ENCODE measurements around the gene ELK4.

ELK4 gene

DNA sequence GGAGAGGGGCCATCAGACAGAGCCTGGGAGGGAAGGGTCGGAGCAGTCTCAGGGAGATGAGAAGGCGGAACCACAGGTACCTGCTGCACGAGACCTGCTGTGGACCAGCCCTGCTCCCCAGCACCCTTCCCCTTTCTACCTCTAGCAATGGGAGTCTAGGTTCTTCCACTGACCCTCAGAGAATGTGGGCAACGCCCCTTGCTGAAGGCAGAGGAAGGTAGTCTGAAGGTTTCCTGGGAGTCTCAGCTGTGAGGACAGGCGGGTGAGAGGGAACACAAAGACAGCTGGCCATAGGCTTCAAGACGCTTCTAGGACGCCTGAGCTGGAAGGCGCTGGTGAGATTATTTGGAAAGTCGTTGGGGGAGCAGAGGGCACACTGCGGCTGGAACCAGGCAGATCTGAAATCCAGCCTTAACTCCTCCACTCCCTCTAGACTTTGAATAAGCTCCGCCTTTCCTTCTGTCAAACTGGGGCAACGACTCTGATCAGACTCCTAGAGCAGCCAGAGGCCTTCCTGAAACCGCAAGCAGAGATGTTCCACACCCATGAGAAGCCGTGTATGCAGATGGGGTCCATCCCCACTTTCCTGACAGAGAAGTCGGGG, 30.4 kb upstream of the ELK4 start:
- Histone ChIP-seq H3K4me3 (ENCODE audit: low read length) (no peak overlapping the region), H3K9me3 (ENCODE audit: control insufficient read depth, low read depth, low read length) (no peaks in the 10 kb centered on the region), H3K36me3 (ENCODE audit: control insufficient read depth, low read depth, low read length) (peaks cover 8% of the 10 kb centered on the region), H3K4me1 (ENCODE audit: control insufficient read depth, low read depth, low read length) (peaks cover 18% of the 10 kb centered on the region), H3K27me3 (ENCODE audit: control insufficient read depth, insufficient read depth, low read length) (no peaks in the 10 kb centered on the region), H3K9ac (ENCODE audit: low read length) (no peak overlapping the region), H3K27ac (ENCODE audit: low read length) (no peak overlapping the region)

DNA sequence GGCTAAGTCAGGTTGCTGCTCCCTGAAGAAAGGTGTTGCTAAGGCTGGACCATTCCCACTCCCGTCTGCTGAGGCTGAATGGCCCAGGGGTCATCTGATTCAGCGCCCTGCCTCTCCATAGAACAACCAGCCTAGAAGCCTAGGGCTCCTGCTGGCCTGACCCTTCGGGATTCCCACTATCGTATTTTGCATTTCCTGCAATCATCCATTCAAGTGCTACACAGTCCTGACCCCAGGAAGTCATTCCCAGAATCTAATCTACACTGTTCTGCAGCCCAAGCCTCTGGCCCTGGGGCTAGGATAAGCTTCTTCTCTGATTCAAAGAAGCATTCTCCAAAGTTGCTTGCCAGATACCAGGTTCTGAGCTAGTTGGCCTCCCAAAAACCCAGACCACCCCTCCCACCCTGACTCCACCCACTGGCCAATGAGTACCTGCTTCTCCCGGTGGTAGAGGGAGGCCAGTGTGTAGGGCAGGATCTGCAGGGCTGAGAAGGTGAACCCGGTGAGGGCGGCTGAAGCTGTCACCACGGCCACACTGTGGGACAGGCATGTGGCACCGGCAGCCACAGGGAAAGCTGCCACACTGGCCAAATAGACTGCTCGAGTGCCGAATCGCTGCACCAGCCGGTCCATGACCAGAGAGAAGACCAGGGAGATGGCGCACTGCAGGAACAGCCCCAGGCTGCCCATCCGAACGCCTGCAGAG, 29.8 kb upstream of the ELK4 start:
- Histone ChIP-seq H3K27me3 (ENCODE audit: control insufficient read depth, insufficient read depth, low read length) (no peaks in the 10 kb centered on the region), H3K4me1 (ENCODE audit: control insufficient read depth, low read depth, low read length) (peaks cover 18% of the 10 kb centered on the region), H3K9me3 (ENCODE audit: control insufficient read depth, low read depth, low read length) (no peaks in the 10 kb centered on the region), H3K9ac (ENCODE audit: low read length) (no peak overlapping the region), H3K36me3 (ENCODE audit: control insufficient read depth, low read depth, low read length) (peaks cover 8% of the 10 kb centered on the region), H3K4me3 (ENCODE audit: low read length) (no peak overlapping the region), H3K27ac (ENCODE audit: low read length) (no peak overlapping the region)

- H3K27ac ChIP-seq (ENCODE audit: low read length), result no peak overlapping the region
- H3K4me1 ChIP-seq (ENCODE audit: control insufficient read depth, low read depth, low read length), result peaks cover 11% of the 10 kb centered on the region
- H3K36me3 ChIP-seq (ENCODE audit: control insufficient read depth, low read depth, low read length), result peaks cover 8% of the 10 kb centered on the region
- no peak overlapping the region for H3K9ac ChIP-seq (ENCODE audit: low read length)
- H3K9me3 ChIP-seq (ENCODE audit: control insufficient read depth, low read depth, low read length), result no peaks in the 10 kb centered on the region
- H3K4me3 ChIP-seq (ENCODE audit: low read length), result no peak overlapping the region
- H3K27me3 ChIP-seq (ENCODE audit: control insufficient read depth, insufficient read depth, low read length), result no peaks in the 10 kb centered on the region
These were observed 28.6 kb upstream of the ELK4 start for GRCh38 chr1:205660361-205660760.

DNA sequence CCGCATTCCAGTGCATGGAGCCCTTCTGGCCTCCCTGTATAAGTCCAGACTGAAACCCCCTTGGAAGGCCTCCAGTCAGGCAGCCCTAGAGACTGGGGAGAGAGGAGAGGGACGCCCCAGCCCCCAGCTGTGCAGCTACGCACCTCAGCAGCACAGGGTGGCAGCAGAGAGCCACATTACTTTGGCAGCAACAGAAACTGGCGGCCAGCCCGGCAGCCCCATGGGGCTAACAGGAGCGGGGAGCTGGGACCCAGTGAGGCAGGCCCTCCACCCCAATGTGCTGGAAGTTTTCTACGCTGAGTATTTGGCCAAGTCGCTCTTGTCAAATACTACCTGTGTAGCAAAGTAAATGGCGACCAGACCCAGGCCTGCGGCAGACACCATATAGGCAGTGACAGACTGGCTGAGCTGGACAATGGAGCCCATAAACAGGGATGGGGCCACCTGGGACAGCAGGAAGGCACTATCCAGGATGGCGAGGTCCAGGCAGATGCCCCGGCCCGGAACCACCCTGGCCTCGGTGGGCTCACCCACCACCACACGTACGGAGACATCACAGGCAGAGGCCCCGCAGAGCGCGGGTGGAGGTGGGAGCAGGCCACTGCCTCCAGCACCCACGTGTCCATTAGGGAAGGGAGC, 27.3 kb upstream of the ELK4 start:
- Histone ChIP-seq H3K9me3 (ENCODE audit: control insufficient read depth, low read depth, low read length) (no peaks in the 10 kb centered on the region), H3K27me3 (ENCODE audit: control insufficient read depth, insufficient read depth, low read length) (no peaks in the 10 kb centered on the region), H3K4me1 (ENCODE audit: control insufficient read depth, low read depth, low read length) (peaks cover 8% of the 10 kb centered on the region), H3K27ac (ENCODE audit: low read length) (no peak overlapping the region), H3K4me3 (ENCODE audit: low read length) (no peak overlapping the region), H3K9ac (ENCODE audit: low read length) (no peak overlapping the region), H3K36me3 (ENCODE audit: control insufficient read depth, low read depth, low read length) (peaks cover 6% of the 10 kb centered on the region)

DNA sequence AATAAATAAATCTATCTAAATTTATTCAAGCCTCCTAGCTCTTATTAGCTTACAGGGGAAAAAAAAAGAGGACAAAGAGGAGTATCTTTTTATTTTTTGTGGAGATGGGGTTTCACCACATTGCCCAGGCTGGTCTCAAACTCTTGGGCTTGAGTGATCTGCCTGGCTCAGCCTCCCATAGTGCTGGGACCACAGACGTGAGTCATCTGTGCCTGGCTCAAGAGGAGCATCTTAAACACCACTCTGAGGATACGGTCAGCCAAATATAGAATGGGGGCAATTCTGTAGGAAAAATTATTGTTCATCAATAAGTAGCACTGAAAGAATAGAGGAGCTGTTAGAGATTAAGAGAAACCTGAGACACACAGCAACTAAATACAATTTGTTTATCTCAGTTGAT, 24.4 kb upstream of the ELK4 start:
- no peaks in the 10 kb centered on the region for H3K36me3 ChIP-seq (ENCODE audit: control insufficient read depth, low read depth, low read length)
- peaks cover under 1% of the 10 kb centered on the region for H3K4me1 ChIP-seq (ENCODE audit: control insufficient read depth, low read depth, low read length)
- H3K27ac ChIP-seq (ENCODE audit: low read length), result no peak overlapping the region
- no peak overlapping the region for H3K4me3 ChIP-seq (ENCODE audit: low read length)
- no peaks in the 10 kb centered on the region for H3K9me3 ChIP-seq (ENCODE audit: control insufficient read depth, low read depth, low read length)
- no peak overlapping the region for H3K9ac ChIP-seq (ENCODE audit: low read length)
- H3K27me3 ChIP-seq (ENCODE audit: control insufficient read depth, insufficient read depth, low read length), result no peaks in the 10 kb centered on the region

- no peaks in the 10 kb centered on the region for H3K4me1 ChIP-seq (ENCODE audit: control insufficient read depth, low read depth, low read length)
- H3K9ac ChIP-seq (ENCODE audit: low read length), result no peak overlapping the region
- no peak overlapping the region for H3K4me3 ChIP-seq (ENCODE audit: low read length)
- no peaks in the 10 kb centered on the region for H3K36me3 ChIP-seq (ENCODE audit: control insufficient read depth, low read depth, low read length)
- H3K27me3 ChIP-seq (ENCODE audit: control insufficient read depth, insufficient read depth, low read length), result no peaks in the 10 kb centered on the region
- no peaks in the 10 kb centered on the region for H3K9me3 ChIP-seq (ENCODE audit: control insufficient read depth, low read depth, low read length)
- no peak overlapping the region for H3K27ac ChIP-seq (ENCODE audit: low read length)
These were observed 21.2 kb upstream of the ELK4 start for GRCh38 chr1:205652984-205653383.

GRCh38 chr1:205650241-205650640, 18.4 kb upstream of the ELK4 start:
- Histone ChIP-seq H3K9ac (ENCODE audit: low read length) (no peak overlapping the region), H3K4me3 (ENCODE audit: low read length) (no peak overlapping the region), H3K36me3 (ENCODE audit: control insufficient read depth, low read depth, low read length) (no peaks in the 10 kb centered on the region), H3K4me1 (ENCODE audit: control insufficient read depth, low read depth, low read length) (no peaks in the 10 kb centered on the region), H3K27me3 (ENCODE audit: control insufficient read depth, insufficient read depth, low read length) (no peaks in the 10 kb centered on the region), H3K27ac (ENCODE audit: low read length) (no peak overlapping the region), H3K9me3 (ENCODE audit: control insufficient read depth, low read depth, low read length) (no peaks in the 10 kb centered on the region)

DNA sequence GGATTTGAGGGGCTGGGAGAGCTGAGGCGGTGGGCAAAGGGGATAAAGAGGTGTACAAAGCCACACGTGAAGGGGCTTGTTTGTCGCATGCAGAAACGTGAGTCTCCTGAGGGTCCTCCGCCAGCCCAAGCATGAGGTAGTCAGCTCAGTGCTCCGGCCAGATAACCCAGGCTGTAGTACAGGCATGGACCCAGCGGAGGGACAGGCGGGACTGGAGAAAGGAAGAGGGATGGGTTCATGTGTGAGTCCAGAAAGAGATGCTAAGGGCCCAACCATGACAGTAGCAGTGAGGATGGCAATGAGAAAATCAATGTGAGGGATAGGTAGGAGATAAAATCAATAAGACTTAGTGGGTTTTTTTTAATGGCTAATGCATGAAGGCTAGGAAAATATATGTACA, 13.7 kb upstream of the ELK4 start:
- Histone ChIP-seq H3K4me3 (ENCODE audit: low read length) (no peak overlapping the region), H3K36me3 (ENCODE audit: control insufficient read depth, low read depth, low read length) (no peaks in the 10 kb centered on the region), H3K27ac (ENCODE audit: low read length) (no peak overlapping the region), H3K4me1 (ENCODE audit: control insufficient read depth, low read depth, low read length) (no peaks in the 10 kb centered on the region), H3K9me3 (ENCODE audit: control insufficient read depth, low read depth, low read length) (no peaks in the 10 kb centered on the region), H3K27me3 (ENCODE audit: control insufficient read depth, insufficient read depth, low read length) (no peaks in the 10 kb centered on the region), H3K9ac (ENCODE audit: low read length) (no peak overlapping the region)

- H3K27me3 ChIP-seq (ENCODE audit: control insufficient read depth, insufficient read depth, low read length), result no peaks in the 10 kb centered on the region
- H3K27ac ChIP-seq (ENCODE audit: low read length), result no peak overlapping the region
- H3K9me3 ChIP-seq (ENCODE audit: control insufficient read depth, low read depth, low read length), result no peaks in the 10 kb centered on the region
- H3K36me3 ChIP-seq (ENCODE audit: control insufficient read depth, low read depth, low read length), result no peaks in the 10 kb centered on the region
- no peak overlapping the region for H3K9ac ChIP-seq (ENCODE audit: low read length)
- no peaks in the 10 kb centered on the region for H3K4me1 ChIP-seq (ENCODE audit: control insufficient read depth, low read depth, low read length)
- no peak overlapping the region for H3K4me3 ChIP-seq (ENCODE audit: low read length)
These were observed 11.0 kb upstream of the ELK4 start for GRCh38 chr1:205642679-205643307.

GRCh38 chr1:205639567-205639966, 7.8 kb upstream of the ELK4 start:
- Histone ChIP-seq H3K36me3 (ENCODE audit: control insufficient read depth, low read depth, low read length) (no peaks in the 10 kb centered on the region), H3K4me1 (ENCODE audit: control insufficient read depth, low read depth, low read length) (no peaks in the 10 kb centered on the region), H3K9me3 (ENCODE audit: control insufficient read depth, low read depth, low read length) (no peaks in the 10 kb centered on the region), H3K27me3 (ENCODE audit: control insufficient read depth, insufficient read depth, low read length) (no peaks in the 10 kb centered on the region), H3K9ac (ENCODE audit: low read length) (no peak overlapping the region), H3K4me3 (ENCODE audit: low read length) (no peak overlapping the region), H3K27ac (ENCODE audit: low read length) (no peak overlapping the region)

DNA sequence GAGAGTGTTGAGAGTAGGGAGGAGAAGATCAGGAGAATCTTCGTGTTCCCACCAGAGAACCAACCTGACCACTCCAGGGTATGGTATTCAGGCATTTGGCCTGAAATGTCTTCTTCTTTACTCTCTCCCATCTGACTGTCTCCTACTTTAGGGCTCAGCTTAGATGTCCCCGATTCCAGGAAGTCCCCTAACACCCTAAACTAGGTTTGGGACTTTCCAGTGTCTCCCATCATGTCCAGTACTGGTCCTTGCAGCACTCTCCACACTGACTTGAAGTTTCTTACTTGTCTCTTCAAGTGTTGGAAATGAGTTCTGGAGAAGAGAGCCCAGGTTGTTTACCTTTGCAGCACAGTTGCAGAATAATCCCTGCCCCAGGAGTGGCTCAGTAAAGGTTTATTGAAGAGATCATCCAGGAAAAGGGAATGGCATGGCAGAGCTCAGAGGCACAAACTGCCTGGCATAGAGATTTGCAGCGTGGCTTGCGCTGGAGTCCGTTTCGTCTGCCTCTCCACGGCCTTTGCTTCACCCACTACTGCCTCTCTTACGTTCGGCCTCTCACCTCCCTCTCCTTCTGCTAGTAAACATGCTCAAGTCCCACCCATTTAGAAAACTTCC, 6.2 kb upstream of the ELK4 start:
- Histone ChIP-seq H3K27ac (ENCODE audit: low read length) (no peak overlapping the region), H3K4me1 (ENCODE audit: control insufficient read depth, low read depth, low read length) (no peaks in the 10 kb centered on the region), H3K9me3 (ENCODE audit: control insufficient read depth, low read depth, low read length) (no peaks in the 10 kb centered on the region), H3K27me3 (ENCODE audit: control insufficient read depth, insufficient read depth, low read length) (peaks cover 6% of the 10 kb centered on the region), H3K36me3 (ENCODE audit: control insufficient read depth, low read depth, low read length) (no peaks in the 10 kb centered on the region), H3K9ac (ENCODE audit: low read length) (no peak overlapping the region), H3K4me3 (ENCODE audit: low read length) (no peak overlapping the region)

Data from iPS-18a (cell line).